Effector memory CD4-positive, alpha-beta T cell (primary cell): ENCODE results near the gene ST6GALNAC1.
"Not testable (repeated sequence)": the region's sequence is repeated elsewhere in the genome, so short reads cannot be mapped to it uniquely, and the experiment has no call there.

Experiments
- DNase-seq, 3 donors: peaks; one replicate each; pipeline ENCODE4 v3.0.0-alpha.2; 2020
- H3K27ac ChIP-seq: 2 replicates; pipeline ENCODE4 v1.7.0; 2013; ENCODE audit warnings: mild to moderate bottlenecking, low read length, moderate library complexity; ENCODE audit not compliant: insufficient read depth, poor library complexity, severe bottlenecking
- H3K27me3 ChIP-seq: replicated peaks from 2 replicates; pipeline ENCODE4 v1.7.0; 2013; ENCODE audit warnings: mild to moderate bottlenecking, low read length; ENCODE audit not compliant: insufficient read depth, control insufficient read depth, poor library complexity, severe bottlenecking
- H3K36me3 ChIP-seq: 2 replicates; pipeline ENCODE4 v1.7.0; 2013; ENCODE audit warnings: mild to moderate bottlenecking, low read length, moderate library complexity; ENCODE audit not compliant: control insufficient read depth, insufficient read depth
- H3K4me1 ChIP-seq: 2 replicates; pipeline ENCODE4 v1.7.0; 2013; ENCODE audit warnings: low read length, mild to moderate bottlenecking; ENCODE audit not compliant: control insufficient read depth, insufficient read depth, poor library complexity, severe bottlenecking
- H3K4me3 ChIP-seq: 2 replicates; pipeline ENCODE4 v1.7.0; 2013; ENCODE audit warnings: low read length, low read depth, mild to moderate bottlenecking; ENCODE audit not compliant: insufficient read depth, poor library complexity, severe bottlenecking
- H3K9me3 ChIP-seq: 2 replicates; pipeline ENCODE4 v1.7.0; 2013; ENCODE audit warnings: mild to moderate bottlenecking, low read length, moderate library complexity; ENCODE audit not compliant: control insufficient read depth

The ST6GALNAC1 gene

GRCh38 chr17:76644995-76645394, 1.4 kb upstream of the ST6GALNAC1 start:
- Histone ChIP-seq H3K27me3 (no peaks in the 10 kb centered on the region), H3K4me1 (peaks cover 14% of the 10 kb centered on the region), H3K4me3 (no peak overlapping the region), H3K36me3 (no peaks in the 10 kb centered on the region), H3K27ac (no peak overlapping the region), H3K9me3 (no peaks in the 10 kb centered on the region)
- DNase-seq = no peak

- H3K9me3 ChIP-seq = no peaks in the 10 kb centered on the region
- H3K27me3 ChIP-seq = no peaks in the 10 kb centered on the region
- DNase-seq = no peak
- peak overlapping the region; percentile 36 for H3K4me3 ChIP-seq
- H3K4me1 ChIP-seq = peaks cover 14% of the 10 kb centered on the region
- H3K36me3 ChIP-seq = no peaks in the 10 kb centered on the region
- peak overlapping the region; percentile 40 for H3K27ac ChIP-seq
Observed at GRCh38 chr17:76642994-76643393, 563 bp downstream of the ST6GALNAC1 start.

DNA sequence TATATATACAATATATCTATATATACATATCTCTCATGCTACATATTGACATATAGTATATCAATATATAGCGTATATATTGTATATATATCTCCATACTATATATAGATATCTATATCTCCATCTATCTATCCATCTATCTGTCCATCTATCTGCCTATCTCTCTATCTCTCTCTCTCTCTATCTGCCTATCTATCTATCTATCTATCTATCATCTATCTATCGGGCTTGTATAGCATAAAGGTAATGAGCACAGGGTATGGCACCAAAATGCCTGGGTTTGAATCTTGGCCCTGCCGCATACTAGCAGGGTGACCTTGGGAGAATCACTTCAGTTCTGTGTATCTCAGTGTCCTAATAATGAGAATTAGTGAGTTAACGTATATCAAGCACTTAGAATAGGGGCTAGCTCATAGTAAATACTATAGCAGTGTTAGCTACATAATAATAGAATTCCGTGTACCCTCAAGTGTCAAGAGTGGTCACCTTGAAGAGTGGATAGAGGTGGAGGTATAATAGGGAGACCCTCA, 1.5 kb downstream of the ST6GALNAC1 start:
- Histone ChIP-seq H3K27me3 (no peaks in the 10 kb centered on the region), H3K4me1 (peaks cover 14% of the 10 kb centered on the region), H3K27ac (no peak overlapping the region), H3K36me3 (no peaks in the 10 kb centered on the region), H3K9me3 (no peaks in the 10 kb centered on the region), H3K4me3 (no peak overlapping the region)
- DNase-seq = no peak

GRCh38 chr17:76641501-76641900, 2.1 kb downstream of the ST6GALNAC1 start:
- H3K27ac ChIP-seq = no peak overlapping the region
- no peak for DNase-seq

GRCh38 chr17:76640550-76641380, 2.8 kb downstream of the ST6GALNAC1 start:
- Histone ChIP-seq H3K27ac (no peak overlapping the region), H3K4me3 (no peak overlapping the region), H3K4me1 (peaks cover 14% of the 10 kb centered on the region), H3K36me3 (no peaks in the 10 kb centered on the region), H3K27me3 (no peaks in the 10 kb centered on the region), H3K9me3 (no peaks in the 10 kb centered on the region)
- DNase-seq = no peak

More at GRCh38 chr17:76641501-76641900, 2.1 kb downstream of the ST6GALNAC1 start:
- no peaks in the 10 kb centered on the region for H3K9me3 ChIP-seq
- peaks cover 14% of the 10 kb centered on the region for H3K4me1 ChIP-seq
- no peaks in the 10 kb centered on the region for H3K36me3 ChIP-seq
- H3K27me3 ChIP-seq = no peaks in the 10 kb centered on the region
- no peak overlapping the region for H3K4me3 ChIP-seq

DNA sequence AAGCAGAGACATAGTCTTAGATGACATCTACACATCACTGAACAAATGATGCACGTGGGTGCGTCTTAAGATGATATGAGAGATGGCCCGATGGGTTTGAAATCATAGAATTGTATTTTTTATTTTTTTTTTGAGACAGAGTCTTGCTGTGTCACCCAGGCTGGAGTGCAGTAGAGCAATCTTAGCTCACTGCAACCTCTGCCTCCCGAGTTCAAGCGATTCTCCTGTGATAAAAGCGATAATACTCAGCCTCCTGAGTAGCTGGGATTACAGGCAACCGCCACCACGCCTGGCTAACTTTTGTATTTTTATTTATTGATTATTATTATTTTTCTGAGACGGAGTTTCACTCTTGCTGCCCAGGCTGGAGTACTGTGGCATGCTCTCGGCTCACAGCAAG, 5.3 kb downstream of the ST6GALNAC1 start:
- H3K4me1 ChIP-seq = peaks cover 5% of the 10 kb centered on the region
- no peaks in the 10 kb centered on the region for H3K36me3 ChIP-seq
- H3K4me3 ChIP-seq = no peak overlapping the region
- H3K27me3 ChIP-seq = no peaks in the 10 kb centered on the region
- no peaks in the 10 kb centered on the region for H3K9me3 ChIP-seq
- no peak for DNase-seq
- H3K27ac ChIP-seq = no peak overlapping the region

- not testable (repeated sequence) for DNase-seq, H3K36me3 ChIP-seq, H3K4me3 ChIP-seq, H3K4me1 ChIP-seq, H3K9me3 ChIP-seq, H3K27ac ChIP-seq, H3K27me3 ChIP-seq
Observed at GRCh38 chr17:76636486-76637206, 6.9 kb downstream of the ST6GALNAC1 start.

GRCh38 chr17:76635659-76636360, 7.7 kb downstream of the ST6GALNAC1 start:
- H3K4me3 ChIP-seq = no peak overlapping the region
- DNase-seq = no peak
- H3K9me3 ChIP-seq = no peaks in the 10 kb centered on the region
- no peaks in the 10 kb centered on the region for H3K27me3 ChIP-seq
- no peaks in the 10 kb centered on the region for H3K36me3 ChIP-seq
- no peaks in the 10 kb centered on the region for H3K4me1 ChIP-seq
- H3K27ac ChIP-seq = no peak overlapping the region

GRCh38 chr17:76635039-76635438, 8.5 kb downstream of the ST6GALNAC1 start:
- Histone ChIP-seq H3K4me1 (no peaks in the 10 kb centered on the region), H3K9me3 (no peaks in the 10 kb centered on the region), H3K4me3 (no peak overlapping the region), H3K36me3 (no peaks in the 10 kb centered on the region), H3K27me3 (no peaks in the 10 kb centered on the region), H3K27ac (no peak overlapping the region)
- no peak for DNase-seq
